ENCODE results near the gene AP1B1. TPM values are rescaled to one million over a fixed set of nuclear protein-coding genes. Genes with fewer than 3 reads are reported as not detected.

The AP1B1 gene
- total and polyA plus RNA-seq, 2 of the 13 experiments (the other 11 are each of a cell fraction or from before 2014, with no cell fraction given): 26.6 to 29.7 TPM

- CTCF ChIA-PET (ENCODE audit: low intra/inter-chr PET ratio, low total read pairs): no interaction called here
Observed at GRCh38 chr22:29288837-29289236, 99.5 kb downstream of the AP1B1 start.

GRCh38 chr22:29284196-29284595, 104.2 kb downstream of the AP1B1 start:
- FAIRE-seq (no peak), ATAC-seq (no peak), DNase-seq (ENCODE audit: low spot score) (no peak)
- intact Hi-C loops (cut with micrococcal nuclease; ENCODE audit: unreplicated experiment): no loop called here
- Histone ChIP-seq H3K36me3 (replicated peaks in 1 of 2; ENCODE audit: control insufficient read depth in 1 of 2, insufficient read depth in 2 of 2, low read length in 2 of 2) (peaks cover 31 to 82% of the 10 kb centered on the region in 2 experiments), H3K4me3 (replicated peaks in 1 of 3; ENCODE audit: insufficient read depth in 1 of 3, low read depth in 2 of 3, low read length in 3 of 3) (no peak overlapping the region), H3K9me3 (ENCODE audit: low read length) (no peaks in the 10 kb centered on the region), H3K27me3 (ENCODE audit: control insufficient read depth in 1 of 2, insufficient read depth in 2 of 2, low read length in 2 of 2) (no peaks in the 10 kb centered on the region), H4K20me1 (ENCODE audit: insufficient read depth, low read length) (peaks cover 14% of the 10 kb centered on the region), H3K4me2 (ENCODE audit: low read depth, low read length) (no peak overlapping the region), H3K27ac (ENCODE audit: extremely low read length, insufficient read depth, low read length) (no peak overlapping the region), H3K4me1 (ENCODE audit: insufficient read depth, low read length) (no peaks in the 10 kb centered on the region), H2AFZ (ENCODE audit: low read length) (no peak overlapping the region), H3K9ac (ENCODE audit: insufficient read depth, low read depth, low read length) (no peak overlapping the region), H3K79me2 (ENCODE audit: insufficient read depth, low read length) (peaks cover 32% of the 10 kb centered on the region)
- TF ChIP-seq SP4 (CRISPR knock-in tag; IDR thresholded peaks at IDR 0.05) (no peak), THAP11 (CRISPR knock-in tag; IDR thresholded peaks at IDR 0.05) (no peak), MTF1 (CRISPR knock-in tag; IDR thresholded peaks at IDR 0.05) (no peak), ZNF460 (CRISPR knock-in tag; IDR thresholded peaks at IDR 0.05; ENCODE audit: borderline replicate concordance) (no peak), ZNF580 (CRISPR knock-in tag; IDR thresholded peaks at IDR 0.05; ENCODE audit: borderline replicate concordance, low read depth) (no peak)
- in situ Hi-C loops (cut with HindIII; ENCODE audit: extremely low pct_ligation_motif_present, low pct_unique_long_range_greater_than_20kb): no loop called here
- ChIA-PET CTCF (ENCODE audit: low intra/inter-chr PET ratio, low total read pairs) (no interaction called here), POLR2A (no interaction called here)
- no TSS peak for BruUV-seq (replicated peaks)
- 96% methylated on average over 3 of the region's 3 CpGs for WGBS (ENCODE audit: low lambda C conversion rate)

More at GRCh38 chr22:29288837-29289236, 99.5 kb downstream of the AP1B1 start:
- H3K27me3 ChIP-seq (ENCODE audit: control insufficient read depth in 1 of 2, insufficient read depth in 2 of 2, low read length in 2 of 2): no peaks in the 10 kb centered on the region
- no peaks in the 10 kb centered on the region for H3K4me1 ChIP-seq (ENCODE audit: insufficient read depth, low read length)
- intact Hi-C loops (cut with micrococcal nuclease; ENCODE audit: unreplicated experiment): no loop called here
- no peak overlapping the region for H2AFZ ChIP-seq (ENCODE audit: low read length)
- H3K79me2 ChIP-seq (ENCODE audit: insufficient read depth, low read length): peaks cover 14% of the 10 kb centered on the region
- peaks cover 42 to 89% of the 10 kb centered on the region in 2 experiments for H3K36me3 ChIP-seq (replicated peaks in 1 of 2; ENCODE audit: control insufficient read depth in 1 of 2, insufficient read depth in 2 of 2, low read length in 2 of 2)
- TF ChIP-seq HMGXB4 (CRISPR knock-in tag; IDR thresholded peaks at IDR 0.05; ENCODE audit: borderline replicate concordance in 1 of 2, low read depth in 1 of 2) (no peak), RBFOX2 (IDR thresholded peaks at IDR 0.05; ENCODE audit: low read depth, low read length) (0 out of 2 replicates have a peak, but pooled peaks have one; percentile 15)
- no peak overlapping the region for H3K4me3 ChIP-seq (replicated peaks in 1 of 3; ENCODE audit: insufficient read depth in 1 of 3, low read depth in 2 of 3, low read length in 3 of 3)
- H3K9me3 ChIP-seq (ENCODE audit: low read length): no peaks in the 10 kb centered on the region
- peaks cover 13% of the 10 kb centered on the region for H4K20me1 ChIP-seq (ENCODE audit: insufficient read depth, low read length)
- POLR2A ChIA-PET: no interaction called here
- no peak for DNase-seq (ENCODE audit: low spot score)
- no TSS peak for BruUV-seq (replicated peaks)
- H3K4me2 ChIP-seq (ENCODE audit: low read depth, low read length): no peak overlapping the region
- in situ Hi-C loops (cut with HindIII; ENCODE audit: extremely low pct_ligation_motif_present, low pct_unique_long_range_greater_than_20kb): no loop called here
- 94% methylated on average over 2 of the region's 2 CpGs for WGBS (ENCODE audit: low lambda C conversion rate)
- H3K27ac ChIP-seq (ENCODE audit: extremely low read length, insufficient read depth, low read length): no peak overlapping the region
- no peak for FAIRE-seq
- no peak for ATAC-seq
- no peak overlapping the region for H3K9ac ChIP-seq (ENCODE audit: insufficient read depth, low read depth, low read length)

Measured in HepG2 (cell line).